Caco-2 (cell line): ENCODE data around the gene CD86. TPM values are rescaled to one million over a fixed set of nuclear protein-coding genes. Genes with fewer than 3 reads are reported as not detected.

Experiments
- BruUV-seq: library from RNA; stranded (reverse); fragments of 400-500 nt; replicated peaks from 2 replicates; lab custom pipeline; 2021; lab: Mats Ljungman, UMichigan
- CTCF ChIA-PET: fragments of 300-600 bp; sonication (Branson Sonifier 250); formaldehyde crosslinking; loops from one replicate; lab custom pipeline; 2022; ENCODE audit warnings: antibody characterized with exemption; lab: Charles Lee
- POLR2A ChIA-PET: fragments of 300-600 bp; sonication (Branson Sonifier 250); formaldehyde crosslinking; loops from one replicate; lab custom pipeline; 2022; ENCODE audit warnings: antibody characterized with exemption; lab: Charles Lee
- DNase-seq, 2 experiments: peaks; one replicate each; pipeline versions ENCODE4 v3.0.0 to v3.0.0-alpha.2; 2020 to 2022
- H3K27me3 ChIP-seq: replicated peaks from 2 replicates; pipeline ENCODE4 v1.6.0; 2011; ENCODE audit warnings: low read length; ENCODE audit not compliant: control insufficient read depth, insufficient read depth
- H3K36me3 ChIP-seq: 2 replicates; pipeline ENCODE4 v1.5.1; 2011; ENCODE audit warnings: low read length; ENCODE audit not compliant: control insufficient read depth, insufficient read depth
- H3K4me1 ChIP-seq: fragments of 250-450 bp; sonication (Bioruptor Pico); 2 replicates; pipeline ENCODE4 v1.5.1; 2020; ENCODE audit warnings: mild to moderate bottlenecking
- H3K4me3 ChIP-seq: 2 replicates; pipeline ENCODE4 v1.5.1; 2011; ENCODE audit warnings: low read depth, mild to moderate bottlenecking, control low read depth, low read length
- H3K9me3 ChIP-seq: fragments of 250-450 bp; sonication (Bioruptor Pico); 2 replicates; pipeline ENCODE4 v1.5.1; 2020; ENCODE audit warnings: mild to moderate bottlenecking, moderate library complexity
- H3K27ac Mint-ChIP-seq: one replicate; pipeline ENCODE4 v1.8.0; 2022; ENCODE audit warnings: mixed read lengths; ENCODE audit not compliant: unreplicated experiment
- H3K27me3 Mint-ChIP-seq: one replicate; pipeline ENCODE4 v1.8.0; 2022; ENCODE audit warnings: mixed read lengths; ENCODE audit not compliant: insufficient read depth, unreplicated experiment
- H3K36me3 Mint-ChIP-seq: one replicate; pipeline ENCODE4 v1.8.0; 2022; ENCODE audit warnings: mild to moderate bottlenecking, mixed read lengths; ENCODE audit not compliant: insufficient read depth, unreplicated experiment
- H3K4me1 Mint-ChIP-seq: one replicate; pipeline ENCODE4 v1.8.0; 2022; ENCODE audit warnings: low read depth, mixed read lengths; ENCODE audit not compliant: unreplicated experiment
- H3K4me3 Mint-ChIP-seq: one replicate; pipeline ENCODE4 v1.8.0; 2022; ENCODE audit warnings: mild to moderate bottlenecking, moderate library complexity, mixed read lengths; ENCODE audit not compliant: unreplicated experiment
- H3K9me3 Mint-ChIP-seq: one replicate; pipeline ENCODE4 v1.8.0; 2022; ENCODE audit warnings: mixed read lengths; ENCODE audit not compliant: unreplicated experiment
- CTCF ChIP-seq, 2 experiments: fragments of 200-600 bp in 1 of 2; IDR thresholded peaks; 1 replicate in 1 of 2; 2 replicates in 1 of 2; pipeline versions ENCODE4 v1.5.1 to v1.8.0; 2011 to 2022; ENCODE audit warnings: antibody characterized with exemption in 1 of 2, control low read depth in 1 of 2, inconsistent platforms in 1 of 2, low read depth in 1 of 2, low read length in 1 of 2, mild to moderate bottlenecking in 1 of 2, moderate library complexity in 1 of 2; ENCODE audit not compliant: insufficient read depth in 1 of 2, severe bottlenecking in 1 of 2, unreplicated experiment in 1 of 2
- intact Hi-C: fragments of 100-400 bp; cut with micrococcal nuclease; formaldehyde crosslinking; loops from one replicate; pipeline ENCODE4 v1.10.0; 2022; ENCODE audit not compliant: unreplicated experiment
- total RNA-seq: library from RNA; stranded (reverse); gene quantifications from 2 replicates; pipeline ENCODE4 v1.2.3, GENCODE V29; 2022

Gene CD86
- total RNA-seq, 1 experiment from 2014 or later: not detected

GRCh38 chr3:122081543-122082247 is 26.5 kb downstream of the CD86 start:
- Mint-ChIP-seq H3K27me3 (peaks cover 13% of the 10 kb centered on the region), H3K27ac (no peak overlapping the region), H3K4me3 (no peak overlapping the region), H3K9me3 (no peaks in the 10 kb centered on the region), H3K36me3 (no peaks in the 10 kb centered on the region), H3K4me1 (no peaks in the 10 kb centered on the region)
- H3K27me3 ChIP-seq: no peaks in the 10 kb centered on the region
- no TSS peak for BruUV-seq
- POLR2A ChIA-PET: no interaction called here
- H3K4me1 ChIP-seq: peaks cover 3% of the 10 kb centered on the region; the same call in 1 of the 2 replicates
- no peaks in the 10 kb centered on the region for H3K36me3 ChIP-seq
- intact Hi-C loops: no loop called here
- TF ChIP-seq CTCF (IDR thresholded peaks at IDR 0.05; ENCODE audit: insufficient read depth in 1 of 2, low read depth in 1 of 2, low read length in 1 of 2, severe bottlenecking in 1 of 2, unreplicated experiment in 1 of 2): no peak
- CTCF ChIA-PET: no interaction called here
- no peak for DNase-seq
- H3K9me3 ChIP-seq: no peaks in the 10 kb centered on the region
- H3K4me3 ChIP-seq: no peak overlapping the region

GRCh38 chr3:122082357-122082756 is 27.2 kb downstream of the CD86 start:
- H3K9me3 Mint-ChIP-seq: no peaks in the 10 kb centered on the region
- Histone ChIP-seq H3K9me3 (no peaks in the 10 kb centered on the region), H3K36me3 (no peaks in the 10 kb centered on the region), H3K4me3 (no peak overlapping the region), H3K27me3 (no peaks in the 10 kb centered on the region), H3K4me1 (no peaks in the 10 kb centered on the region)
- BruUV-seq: no TSS peak
- intact Hi-C loops: no loop called here
- no peak for DNase-seq
- H3K4me3 Mint-ChIP-seq: no peak overlapping the region
- H3K36me3 Mint-ChIP-seq: no peaks in the 10 kb centered on the region
- H3K27ac Mint-ChIP-seq: no peak overlapping the region
- no peaks in the 10 kb centered on the region for H3K4me1 Mint-ChIP-seq
- ChIA-PET CTCF (no interaction called here), POLR2A (no interaction called here)
- peaks cover 17% of the 10 kb centered on the region for H3K27me3 Mint-ChIP-seq
- no peak for TF ChIP-seq CTCF (IDR thresholded peaks at IDR 0.05; ENCODE audit: insufficient read depth in 1 of 2, low read depth in 1 of 2, low read length in 1 of 2, severe bottlenecking in 1 of 2, unreplicated experiment in 1 of 2)

- Histone ChIP-seq H3K36me3 (no peaks in the 10 kb centered on the region), H3K9me3 (no peaks in the 10 kb centered on the region), H3K4me1 (no peaks in the 10 kb centered on the region), H3K4me3 (no peak overlapping the region), H3K27me3 (no peaks in the 10 kb centered on the region)
- intact Hi-C loops: no loop called here
- ChIA-PET POLR2A (no interaction called here), CTCF (no interaction called here)
- no peak for TF ChIP-seq CTCF (IDR thresholded peaks at IDR 0.05; ENCODE audit: insufficient read depth in 1 of 2, low read depth in 1 of 2, low read length in 1 of 2, severe bottlenecking in 1 of 2, unreplicated experiment in 1 of 2)
- H3K9me3 Mint-ChIP-seq: no peaks in the 10 kb centered on the region
- BruUV-seq: no TSS peak
- no peak overlapping the region for H3K4me3 Mint-ChIP-seq
- no peak overlapping the region for H3K27ac Mint-ChIP-seq
- H3K36me3 Mint-ChIP-seq: no peaks in the 10 kb centered on the region
- H3K4me1 Mint-ChIP-seq: no peaks in the 10 kb centered on the region
- H3K27me3 Mint-ChIP-seq: peaks cover 23% of the 10 kb centered on the region
- no peak for DNase-seq
Measured at GRCh38 chr3:122084799-122085198, 29.6 kb downstream of the CD86 start.
